Measurements from ENCODE around the gene KCNG2. TPM values are rescaled to one million over a fixed set of nuclear protein-coding genes. Genes with fewer than 3 reads are reported as not detected.

Gene KCNG2
- total and polyA plus RNA-seq, 2 experiments from 2014 or later = 0.13 to 0.52 TPM

GRCh38 chr18:79874553-79875530, 77.1 kb downstream of the KCNG2 start:
- Histone ChIP-seq H3K4me3 (no peak overlapping the region), H3K4me1 (ENCODE audit: insufficient read depth) (no peaks in the 10 kb centered on the region), H3K36me3 (ENCODE audit: insufficient read depth) (no peaks in the 10 kb centered on the region), H3F3A (replicated peaks; ENCODE audit: low read depth) (no peaks in the 10 kb centered on the region), H3K27ac (ENCODE audit: low read depth) (0 out of 2 replicates have a peak overlapping the region, but pooled peaks have one; percentile 26), H2AFZ (no peak overlapping the region), H3K79me2 (replicated peaks; ENCODE audit: insufficient read depth) (no peaks in the 10 kb centered on the region), H4K20me1 (replicated peaks; ENCODE audit: insufficient read depth) (no peaks in the 10 kb centered on the region), H3K9me2 (ENCODE audit: insufficient read depth) (no peaks in the 10 kb centered on the region), H3K27me3 (ENCODE audit: insufficient read depth) (no peaks in the 10 kb centered on the region), H3K4me2 (no peak overlapping the region)
- TF ChIP-seq JUNB (IDR thresholded peaks at IDR 0.05; ENCODE audit: unreplicated experiment) = no peak
- no peak for TF ChIP-seq ZNF331 (CRISPR knock-in tag; IDR thresholded peaks at IDR 0.05; ENCODE audit: low read depth)
- no peak for TF ChIP-seq EZH2 (IDR thresholded peaks at IDR 0.05; ENCODE audit: low read depth, unreplicated experiment)
- TF ChIP-seq, protein P1, sequence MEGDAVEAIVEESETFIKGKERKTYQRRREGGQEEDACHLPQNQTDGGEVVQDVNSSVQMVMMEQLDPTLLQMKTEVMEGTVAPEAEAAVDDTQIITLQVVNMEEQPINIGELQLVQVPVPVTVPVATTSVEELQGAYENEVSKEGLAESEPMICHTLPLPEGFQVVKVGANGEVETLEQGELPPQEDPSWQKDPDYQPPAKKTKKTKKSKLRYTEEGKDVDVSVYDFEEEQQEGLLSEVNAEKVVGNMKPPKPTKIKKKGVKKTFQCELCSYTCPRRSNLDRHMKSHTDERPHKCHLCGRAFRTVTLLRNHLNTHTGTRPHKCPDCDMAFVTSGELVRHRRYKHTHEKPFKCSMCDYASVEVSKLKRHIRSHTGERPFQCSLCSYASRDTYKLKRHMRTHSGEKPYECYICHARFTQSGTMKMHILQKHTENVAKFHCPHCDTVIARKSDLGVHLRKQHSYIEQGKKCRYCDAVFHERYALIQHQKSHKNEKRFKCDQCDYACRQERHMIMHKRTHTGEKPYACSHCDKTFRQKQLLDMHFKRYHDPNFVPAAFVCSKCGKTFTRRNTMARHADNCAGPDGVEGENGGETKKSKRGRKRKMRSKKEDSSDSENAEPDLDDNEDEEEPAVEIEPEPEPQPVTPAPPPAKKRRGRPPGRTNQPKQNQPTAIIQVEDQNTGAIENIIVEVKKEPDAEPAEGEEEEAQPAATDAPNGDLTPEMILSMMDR (conservative IDR thresholded peaks at IDR 0.05; ENCODE audit: low read depth in 2 of 2) = no peak
- TF ChIP-seq, protein P2, sequence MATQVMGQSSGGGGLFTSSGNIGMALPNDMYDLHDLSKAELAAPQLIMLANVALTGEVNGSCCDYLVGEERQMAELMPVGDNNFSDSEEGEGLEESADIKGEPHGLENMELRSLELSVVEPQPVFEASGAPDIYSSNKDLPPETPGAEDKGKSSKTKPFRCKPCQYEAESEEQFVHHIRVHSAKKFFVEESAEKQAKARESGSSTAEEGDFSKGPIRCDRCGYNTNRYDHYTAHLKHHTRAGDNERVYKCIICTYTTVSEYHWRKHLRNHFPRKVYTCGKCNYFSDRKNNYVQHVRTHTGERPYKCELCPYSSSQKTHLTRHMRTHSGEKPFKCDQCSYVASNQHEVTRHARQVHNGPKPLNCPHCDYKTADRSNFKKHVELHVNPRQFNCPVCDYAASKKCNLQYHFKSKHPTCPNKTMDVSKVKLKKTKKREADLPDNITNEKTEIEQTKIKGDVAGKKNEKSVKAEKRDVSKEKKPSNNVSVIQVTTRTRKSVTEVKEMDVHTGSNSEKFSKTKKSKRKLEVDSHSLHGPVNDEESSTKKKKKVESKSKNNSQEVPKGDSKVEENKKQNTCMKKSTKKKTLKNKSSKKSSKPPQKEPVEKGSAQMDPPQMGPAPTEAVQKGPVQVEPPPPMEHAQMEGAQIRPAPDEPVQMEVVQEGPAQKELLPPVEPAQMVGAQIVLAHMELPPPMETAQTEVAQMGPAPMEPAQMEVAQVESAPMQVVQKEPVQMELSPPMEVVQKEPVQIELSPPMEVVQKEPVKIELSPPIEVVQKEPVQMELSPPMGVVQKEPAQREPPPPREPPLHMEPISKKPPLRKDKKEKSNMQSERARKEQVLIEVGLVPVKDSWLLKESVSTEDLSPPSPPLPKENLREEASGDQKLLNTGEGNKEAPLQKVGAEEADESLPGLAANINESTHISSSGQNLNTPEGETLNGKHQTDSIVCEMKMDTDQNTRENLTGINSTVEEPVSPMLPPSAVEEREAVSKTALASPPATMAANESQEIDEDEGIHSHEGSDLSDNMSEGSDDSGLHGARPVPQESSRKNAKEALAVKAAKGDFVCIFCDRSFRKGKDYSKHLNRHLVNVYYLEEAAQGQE (IDR thresholded peaks at IDR 0.05; ENCODE audit: unreplicated experiment) = no peak
- TF ChIP-seq STAT1 (IDR thresholded peaks at IDR 0.05; ENCODE audit: unreplicated experiment) = no peak
- no peak for TF ChIP-seq EZH2phosphoT487 (IDR thresholded peaks at IDR 0.05; ENCODE audit: unreplicated experiment)
- no peak for TF ChIP-seq CREB1 (CRISPR knock-in tag; IDR thresholded peaks at IDR 0.05; ENCODE audit: low read depth)
- no peak for TF ChIP-seq NANOG (IDR thresholded peaks at IDR 0.05; ENCODE audit: borderline replicate concordance)
- TF ChIP-seq, protein P3, sequence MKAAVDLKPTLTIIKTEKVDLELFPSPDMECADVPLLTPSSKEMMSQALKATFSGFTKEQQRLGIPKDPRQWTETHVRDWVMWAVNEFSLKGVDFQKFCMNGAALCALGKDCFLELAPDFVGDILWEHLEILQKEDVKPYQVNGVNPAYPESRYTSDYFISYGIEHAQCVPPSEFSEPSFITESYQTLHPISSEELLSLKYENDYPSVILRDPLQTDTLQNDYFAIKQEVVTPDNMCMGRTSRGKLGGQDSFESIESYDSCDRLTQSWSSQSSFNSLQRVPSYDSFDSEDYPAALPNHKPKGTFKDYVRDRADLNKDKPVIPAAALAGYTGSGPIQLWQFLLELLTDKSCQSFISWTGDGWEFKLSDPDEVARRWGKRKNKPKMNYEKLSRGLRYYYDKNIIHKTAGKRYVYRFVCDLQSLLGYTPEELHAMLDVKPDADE (IDR thresholded peaks at IDR 0.05) = no peak
- no peak for TF ChIP-seq ZNF462 (CRISPR knock-in tag; IDR thresholded peaks at IDR 0.05)
- TF ChIP-seq POLR2AphosphoS5 (IDR thresholded peaks at IDR 0.05; ENCODE audit: low read depth) = no peak
- TF ChIP-seq ZNF114 (CRISPR knock-in tag; IDR thresholded peaks at IDR 0.05) = no peak
- Mint-ChIP-seq H3K4me3 (no peak overlapping the region), H3K9me3 (no peaks in the 10 kb centered on the region), H3K36me3 (ENCODE audit: low read depth) (no peaks in the 10 kb centered on the region), H3K4me1 (peaks cover 2% of the 10 kb centered on the region), H3K27ac (no peak overlapping the region), H3K27me3 (ENCODE audit: insufficient read depth, low read depth, poor library complexity) (peaks cover 12% of the 10 kb centered on the region)
- DNase-seq (ENCODE audit: low spot score) (no peak), ATAC-seq (no peak)

All from GM23338 (cell line).